Subcutaneous adipose tissue (tissue), 4 donors: ENCODE results near the gene RGS6. TPM values are rescaled to one million over a fixed set of nuclear protein-coding genes. Genes with fewer than 3 reads are reported as not detected.

Experiments
- total RNA-seq, 4 donors: library from RNA; depleted of rRNA; stranded (reverse); fragments of >200 nt; gene quantifications; one replicate each; pipeline ENCODE4 v1.1.0, GENCODE V29; 2016
- TF ChIP-seq, protein P1 (sequence below): fragments of 450-650 bp; IDR thresholded peaks from one replicate; pipeline ENCODE4 v1.5.1; 2016; ENCODE audit warnings: low read depth, mild to moderate bottlenecking, control low read depth, antibody characterized with exemption, moderate library complexity

Gene RGS6
- total RNA-seq, 4 donors from 2014 or later: 4.4 to 32.0 (median 11.4) TPM

GRCh38 chr14:72045885-72046284 lies 113.7 kb downstream of the RGS6 start:
- TF ChIP-seq, protein P1, sequence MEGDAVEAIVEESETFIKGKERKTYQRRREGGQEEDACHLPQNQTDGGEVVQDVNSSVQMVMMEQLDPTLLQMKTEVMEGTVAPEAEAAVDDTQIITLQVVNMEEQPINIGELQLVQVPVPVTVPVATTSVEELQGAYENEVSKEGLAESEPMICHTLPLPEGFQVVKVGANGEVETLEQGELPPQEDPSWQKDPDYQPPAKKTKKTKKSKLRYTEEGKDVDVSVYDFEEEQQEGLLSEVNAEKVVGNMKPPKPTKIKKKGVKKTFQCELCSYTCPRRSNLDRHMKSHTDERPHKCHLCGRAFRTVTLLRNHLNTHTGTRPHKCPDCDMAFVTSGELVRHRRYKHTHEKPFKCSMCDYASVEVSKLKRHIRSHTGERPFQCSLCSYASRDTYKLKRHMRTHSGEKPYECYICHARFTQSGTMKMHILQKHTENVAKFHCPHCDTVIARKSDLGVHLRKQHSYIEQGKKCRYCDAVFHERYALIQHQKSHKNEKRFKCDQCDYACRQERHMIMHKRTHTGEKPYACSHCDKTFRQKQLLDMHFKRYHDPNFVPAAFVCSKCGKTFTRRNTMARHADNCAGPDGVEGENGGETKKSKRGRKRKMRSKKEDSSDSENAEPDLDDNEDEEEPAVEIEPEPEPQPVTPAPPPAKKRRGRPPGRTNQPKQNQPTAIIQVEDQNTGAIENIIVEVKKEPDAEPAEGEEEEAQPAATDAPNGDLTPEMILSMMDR: no peak

DNA sequence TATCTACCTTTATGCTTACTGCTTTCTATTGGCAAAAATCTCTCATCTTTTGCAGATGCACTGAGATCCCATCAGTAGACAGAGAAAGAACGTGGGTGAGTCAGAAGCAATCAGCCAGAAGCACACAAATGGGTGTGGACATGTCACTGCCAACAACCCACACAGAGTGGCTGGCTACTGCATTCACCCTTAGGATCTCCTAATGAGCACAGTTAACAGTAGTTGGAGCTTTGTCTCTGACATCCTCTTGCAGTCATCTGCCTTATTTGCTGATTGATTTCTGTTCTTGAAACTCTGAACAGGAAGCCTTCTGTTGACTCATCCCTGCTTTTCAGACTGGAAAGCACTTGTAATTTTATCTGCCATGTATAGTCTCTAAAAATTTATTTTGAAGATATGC lies 117.2 kb downstream of the RGS6 start:
- TF ChIP-seq, protein P1: no peak

DNA sequence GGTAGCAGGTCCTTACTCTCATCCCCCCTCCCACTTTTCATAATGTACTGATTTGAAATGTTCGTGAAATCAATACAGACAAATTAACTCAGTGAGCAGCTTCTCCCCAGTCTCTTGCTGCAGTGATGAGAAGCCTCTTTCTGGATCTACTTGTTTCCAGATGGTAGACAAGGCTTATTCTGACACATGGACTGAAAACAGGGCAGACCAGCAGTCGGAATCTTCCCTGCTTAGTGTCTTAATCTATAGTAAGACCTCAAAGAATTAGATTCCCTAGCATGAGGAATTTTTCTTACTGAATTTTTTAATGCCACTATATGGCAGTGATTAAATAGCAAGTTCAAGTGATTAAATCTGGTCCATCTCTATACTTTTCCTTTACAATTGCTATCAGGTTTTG lies 120.1 kb downstream of the RGS6 start:
- TF ChIP-seq, protein P1: no peak

- TF ChIP-seq, protein P1: no peak
Measured at GRCh38 chr14:72053651-72054050, 121.4 kb downstream of the RGS6 start.

- TF ChIP-seq, protein P1: no peak
Measured at GRCh38 chr14:72054911-72055310, 122.7 kb downstream of the RGS6 start.

- TF ChIP-seq, protein P1: no peak
Measured at GRCh38 chr14:72057701-72058285, 125.6 kb downstream of the RGS6 start.

DNA sequence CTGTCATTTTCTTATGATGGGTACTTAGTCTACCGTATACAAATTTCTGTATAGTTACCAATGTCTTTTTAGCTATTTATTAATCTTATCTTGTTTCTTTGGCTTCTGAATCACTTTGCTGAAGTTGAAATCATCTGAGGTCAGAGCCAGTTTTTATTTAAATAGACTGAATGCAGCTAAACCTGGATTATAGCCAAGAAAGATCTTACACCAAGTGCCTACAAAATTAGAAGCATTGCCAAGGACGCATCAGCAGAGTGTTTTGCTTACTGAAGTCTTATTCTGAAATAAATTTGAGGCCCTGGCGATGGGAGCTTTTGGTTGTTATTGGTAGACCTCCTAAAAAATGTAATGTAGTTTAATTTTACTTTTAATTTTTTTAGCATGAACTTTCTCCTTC lies 128.2 kb downstream of the RGS6 start:
- TF ChIP-seq, protein P1: no peak
